Left kidney (tissue), 8 donors: Measurements from ENCODE around the gene TECPR2. TPM values are rescaled to one million over a fixed set of nuclear protein-coding genes. Genes with fewer than 3 reads are reported as not detected.
A peak's percentile ranks its signal among the peaks of the same experiment; 100 is the strongest.
"Not testable (repeated sequence)": the region's sequence is repeated elsewhere in the genome, so short reads cannot be mapped to it uniquely, and the experiment has no call there.

Experiments used
- DNase-seq: peaks from one replicate; pipeline ENCODE4 v3.0.0-alpha.2; 2013
- long read RNA-seq, 8 donors: transcript quantifications; one replicate each; lab custom pipeline, GENCODE V29; 2026
- polyA plus RNA-seq: library from polyadenylated mRNA; unstranded; fragments of 120-200 nt; gene quantifications from one replicate; pipeline ENCODE4 v1.2.1, GENCODE V29; 2013; ENCODE audit not compliant: insufficient read length

Gene TECPR2
- 15.9 TPM for polyA plus RNA-seq
- long read RNA-seq, donor 1, result 0 reads
- long read RNA-seq, donor 2, partial matches to known transcripts, result 0 of 1 reads
- long read RNA-seq, donor 2, other reads (novel, unspliced or antisense), result 0 of 1 reads
- long read RNA-seq, donor 3, partial matches to known transcripts, result 0 of 1 reads
- long read RNA-seq, donor 3, other reads (novel, unspliced or antisense), result 0 of 1 reads
- long read RNA-seq, donor 4, result 0 reads
- long read RNA-seq, donor 5, partial matches to known transcripts, result 7 of 9 reads
- long read RNA-seq, donor 5, other reads (novel, unspliced or antisense), result 0 of 9 reads
- long read RNA-seq, donor 6, partial matches to known transcripts, result 29 of 29 reads
- long read RNA-seq, donor 6, other reads (novel, unspliced or antisense), result 0 of 29 reads
- long read RNA-seq, donor 7, partial matches to known transcripts, result 8 of 21 reads
- long read RNA-seq, donor 7, other reads (novel, unspliced or antisense), result 12 of 21 reads
- long read RNA-seq, donor 8, result 0 reads

DNA sequence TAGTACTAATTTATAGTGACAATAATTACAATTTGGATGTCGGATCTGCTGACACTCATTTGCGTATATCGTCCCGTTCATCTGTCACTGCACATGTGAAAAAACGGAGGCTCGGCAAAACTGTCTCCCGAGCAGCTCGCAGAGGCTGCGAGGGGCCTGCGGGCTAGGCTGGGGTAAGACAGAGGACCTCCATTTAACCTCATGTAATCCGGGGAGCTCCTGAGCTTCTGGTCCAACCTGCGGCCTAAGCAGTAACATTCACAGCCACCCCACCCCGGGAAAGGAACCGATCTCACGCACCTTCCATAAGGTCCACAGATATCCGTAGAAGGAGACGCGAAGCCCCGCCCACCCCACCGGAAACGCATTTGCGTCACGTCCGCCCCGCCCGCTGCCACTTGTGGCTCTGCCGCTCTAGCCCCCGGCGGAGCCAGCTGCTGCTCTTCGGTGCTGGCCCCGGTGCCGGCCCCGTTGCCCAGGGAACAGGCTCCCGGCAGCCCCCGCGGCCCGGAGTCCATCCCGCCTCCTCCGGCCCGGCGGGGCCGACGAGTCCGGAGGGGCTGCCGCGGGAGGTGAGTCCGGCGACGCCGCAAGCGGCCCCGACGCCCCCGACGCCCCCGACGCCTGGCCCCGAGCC, at the start of gene TECPR2, which contains the start of gene CINP:
TECPR2 (plus strand) TSS at position 397 of the 637 bp plus-strand sequence. CDS start 13,781 bp downstream, outside the sequence.
CINP (minus strand) TSS at position 346 of the 637 bp plus-strand sequence; CDS start at position 307, 39 bp downstream.
- DNase-seq, result peak; percentile 95

GRCh38 chr14:102314242-102315011, 48.3 kb upstream of the TECPR2 start:
- peak; percentile 82 for DNase-seq

GRCh38 chr14:102315121-102315520, 47.6 kb upstream of the TECPR2 start:
- DNase-seq, result no peak

- peak; percentile 66 for DNase-seq
Observed at GRCh38 chr14:102316338-102316742, 46.4 kb upstream of the TECPR2 start.

- peak; percentile 88 for DNase-seq
Observed at GRCh38 chr14:102316743-102317563, 45.8 kb upstream of the TECPR2 start.

DNA sequence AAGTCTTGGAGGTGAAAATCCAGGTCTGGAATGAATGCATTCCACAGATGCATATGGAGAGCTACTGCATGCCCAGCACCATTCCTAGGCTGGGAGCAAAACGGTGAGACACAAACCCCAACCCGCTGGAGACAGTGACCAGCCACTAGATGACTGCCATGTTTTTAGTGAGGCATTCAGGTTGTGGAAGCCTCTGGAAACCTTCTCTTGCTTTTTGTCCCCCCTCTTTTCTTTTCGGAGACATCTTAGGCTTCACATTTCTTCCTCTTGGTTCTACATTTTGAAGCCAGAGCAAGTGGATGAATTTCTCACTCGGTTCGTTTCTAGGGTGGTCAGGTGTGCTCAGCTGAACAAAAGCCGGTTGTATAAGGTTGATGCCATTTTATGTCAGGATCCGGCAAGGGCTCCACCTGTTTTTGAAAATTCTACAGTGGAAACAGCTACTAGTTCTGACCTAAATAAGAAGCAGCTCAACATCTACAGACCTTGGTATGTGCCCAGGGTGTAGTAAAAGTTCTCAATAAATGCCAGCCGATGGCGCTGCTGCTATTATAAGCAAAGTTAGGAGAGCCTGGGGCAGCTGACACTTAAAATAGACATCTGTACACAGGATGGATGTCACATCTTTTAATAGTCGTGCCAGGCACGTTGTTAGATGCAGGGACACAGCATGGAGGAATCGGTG, 45.0 kb upstream of the TECPR2 start:
- DNase-seq, result no peak

- no peak for DNase-seq
Observed at GRCh38 chr14:102318781-102319276, 43.9 kb upstream of the TECPR2 start.

GRCh38 chr14:102319351-102320032, 43.2 kb upstream of the TECPR2 start, which contains the start of gene ZNF839:
ZNF839 (plus strand) TSS chr14:102319746; CDS start chr14:102319766, 20 bp downstream.
- DNase-seq, result peak; percentile 87

GRCh38 chr14:102320033-102320660, 42.6 kb upstream of the TECPR2 start:
- DNase-seq, result no peak

DNA sequence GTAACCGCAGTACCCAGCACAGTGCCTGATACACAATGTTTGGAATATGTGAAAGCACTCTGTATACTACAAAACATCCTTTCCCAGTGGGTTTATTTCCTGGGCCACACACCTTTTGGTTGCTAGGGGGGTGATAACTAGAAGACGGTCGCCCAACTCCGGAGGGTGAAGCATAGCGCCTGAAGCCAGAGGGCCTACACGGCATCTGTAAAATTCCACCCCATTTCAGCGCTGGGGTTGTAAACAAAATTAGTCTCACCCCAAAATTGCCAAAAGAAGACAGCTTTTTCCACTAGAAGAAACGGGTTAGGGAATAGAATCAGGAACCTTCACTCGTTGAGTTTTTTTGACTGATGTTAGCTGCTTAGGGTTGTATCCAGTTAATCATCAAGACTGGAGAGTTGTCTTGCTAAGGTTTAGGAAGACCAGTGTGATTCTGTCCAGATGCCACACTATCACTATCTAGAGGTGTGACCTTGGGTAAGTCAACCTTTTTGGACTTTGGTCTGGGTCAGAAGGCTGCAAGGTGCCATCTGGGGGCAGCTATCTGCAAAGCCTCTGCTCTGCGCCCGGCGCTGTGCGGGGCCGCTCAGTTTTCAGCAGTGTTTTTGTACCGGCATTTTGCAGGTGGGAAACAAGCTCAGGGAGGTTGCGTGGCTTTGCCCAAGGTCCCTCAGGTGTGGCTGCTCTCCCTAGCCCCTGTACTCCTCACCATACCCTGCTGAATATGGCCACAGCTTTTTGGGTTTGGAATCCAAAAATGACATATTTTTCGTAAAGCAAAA, 41.9 kb upstream of the TECPR2 start:
- no peak for DNase-seq

DNA sequence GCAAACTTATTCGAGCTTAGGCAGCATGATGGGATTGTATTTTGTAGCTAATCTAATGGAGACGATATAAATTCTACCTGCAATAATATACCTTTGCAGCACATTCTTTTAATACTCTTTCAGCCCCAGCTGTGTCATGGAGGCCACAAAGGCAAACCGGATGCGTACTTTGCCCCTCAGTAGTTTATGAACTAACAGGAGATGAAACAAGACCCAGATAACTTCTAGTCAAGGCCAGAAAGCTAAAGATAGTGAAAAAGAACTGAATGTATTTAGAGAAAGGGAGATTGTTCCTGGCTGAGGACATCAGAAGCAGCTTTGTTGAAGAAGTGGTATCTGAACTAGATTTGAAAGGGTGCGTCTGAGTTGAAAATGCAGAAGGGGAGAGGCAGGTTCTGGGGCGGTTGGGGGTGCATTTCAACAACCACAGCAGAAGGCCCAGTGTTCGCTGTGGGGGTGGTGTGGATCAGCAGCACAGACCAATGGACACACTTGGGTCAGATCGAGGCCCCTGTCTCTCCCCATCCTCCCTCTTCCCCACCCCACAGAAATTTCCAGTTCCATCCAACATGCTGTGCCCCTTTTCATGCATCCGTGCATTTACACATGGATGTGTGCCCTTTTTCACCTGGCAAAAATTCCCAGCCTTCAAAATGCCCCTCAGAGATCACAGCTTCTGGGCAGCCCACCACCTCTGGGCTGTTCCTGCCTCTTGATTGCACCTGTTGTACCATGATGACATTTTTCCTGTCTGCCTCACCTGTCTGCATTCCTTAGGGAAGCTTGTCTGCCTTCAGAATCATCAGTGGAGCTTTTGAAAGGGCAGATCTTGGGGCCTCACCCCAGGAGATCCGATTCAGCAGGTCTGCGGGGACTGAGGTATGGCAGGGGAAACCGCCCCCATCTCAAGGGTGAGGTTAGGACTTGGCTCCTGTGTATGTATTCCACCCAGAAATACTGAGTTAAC, 41.0 kb upstream of the TECPR2 start:
- no peak for DNase-seq

GRCh38 chr14:102323102-102323501, 39.6 kb upstream of the TECPR2 start:
- DNase-seq, result no peak

DNA sequence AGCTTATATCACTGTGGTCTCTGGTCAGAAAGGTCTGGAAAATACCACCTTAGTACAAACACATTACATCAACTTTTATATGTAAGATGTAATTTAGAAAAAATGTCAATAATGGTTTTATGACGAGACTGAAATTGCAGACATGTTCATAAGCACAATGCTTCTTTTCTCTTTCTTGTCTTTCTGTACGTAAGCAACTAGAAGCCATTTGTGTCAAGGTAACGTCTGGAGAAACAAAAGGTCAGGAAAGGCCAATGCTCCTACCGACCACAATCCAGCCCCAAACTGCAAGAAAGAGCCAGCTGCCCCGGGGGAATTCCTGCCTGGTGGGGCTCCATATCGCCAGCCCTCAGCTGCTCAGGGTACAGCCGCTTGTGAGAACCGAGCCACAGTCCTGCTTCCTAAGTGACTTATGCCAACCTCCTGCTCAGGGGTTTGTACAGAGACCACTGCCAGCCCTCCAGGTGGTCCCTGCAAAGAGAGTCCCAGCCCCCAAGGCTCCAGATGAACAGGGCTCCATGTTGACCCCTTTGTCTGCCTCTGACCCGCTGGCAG, 36.9 kb upstream of the TECPR2 start:
- no peak for DNase-seq

DNA sequence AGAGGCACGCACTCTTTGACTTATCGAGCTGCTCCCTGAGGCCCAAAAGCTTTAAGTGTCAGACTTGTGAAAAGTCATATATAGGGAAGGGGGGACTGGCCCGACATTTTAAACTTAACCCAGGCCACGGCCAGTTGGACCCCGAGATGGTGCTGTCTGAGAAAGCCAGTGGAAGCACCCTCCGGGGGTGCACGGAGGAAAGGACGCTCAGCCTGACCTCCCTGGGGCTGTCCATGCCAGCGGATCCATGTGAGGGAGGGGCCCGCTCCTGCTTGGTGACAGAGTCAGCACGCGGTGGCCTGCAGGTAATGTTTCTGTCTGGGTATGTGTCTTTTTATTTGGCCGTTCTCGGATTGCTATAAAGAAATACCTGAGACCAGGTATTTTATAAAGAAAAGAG, 36.2 kb upstream of the TECPR2 start:
- no peak for DNase-seq

- DNase-seq, result not testable (repeated sequence)
Observed at GRCh38 chr14:102329381-102329780, 33.4 kb upstream of the TECPR2 start.

- DNase-seq, result no peak
Observed at GRCh38 chr14:102330806-102331205, 31.9 kb upstream of the TECPR2 start.

DNA sequence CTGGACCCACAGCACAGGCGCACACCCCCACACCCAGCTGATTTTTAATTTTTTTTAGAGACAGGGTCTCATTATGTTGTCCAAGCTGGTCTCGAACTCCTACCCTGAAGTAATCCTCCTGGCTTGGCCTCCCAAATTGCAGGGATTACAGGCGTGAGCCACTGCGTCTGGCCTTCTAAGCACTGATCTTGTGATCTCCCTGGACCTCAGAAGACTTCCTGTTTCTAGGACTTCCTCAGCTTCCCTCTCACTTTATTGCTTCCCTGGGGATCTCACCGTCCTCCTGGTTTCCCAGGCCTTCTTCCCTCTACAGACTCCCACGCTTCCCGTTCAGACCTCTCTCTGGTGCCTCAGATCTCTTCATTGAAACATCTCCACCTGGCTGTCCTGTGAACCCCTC, 29.4 kb upstream of the TECPR2 start:
- DNase-seq, result no peak
